ENCODE measurements around the gene APOBEC3A. TPM values are rescaled to one million over a fixed set of nuclear protein-coding genes. Genes with fewer than 3 reads are reported as not detected.
"Not testable (repeated sequence)": the region's sequence is repeated elsewhere in the genome, so short reads cannot be mapped to it uniquely, and the experiment has no call there.

The APOBEC3A gene
- total RNA-seq, 1 donor from 2014 or later = not detected

- POLR2A ChIA-PET = interaction anchor here (2.0 kb wide), 1 partner anchor 29 kb away, joined by 13 read pairs; no protein-coding TSS in a partner anchor
These were observed 17.4 kb downstream of the APOBEC3A start for GRCh38 chr22:38974826-38975175.

GRCh38 chr22:38977289-38977688 lies 19.9 kb downstream of the APOBEC3A start:
- POLR2A ChIA-PET; H3K27me3 Mint-ChIP-seq; H3K36me3 Mint-ChIP-seq (ENCODE audit: low read depth); DNase-seq; intact Hi-C loops (cut with micrococcal nuclease); H3K9me3 Mint-ChIP-seq; ATAC-seq (ENCODE audit: low read depth); H3K4me3 Mint-ChIP-seq; H3K27ac Mint-ChIP-seq; CTCF ChIA-PET: not testable (repeated sequence)
- H3K4me1 Mint-ChIP-seq = peaks cover 15% of the 10 kb centered on the region

More at GRCh38 chr22:38974826-38975175, 17.4 kb downstream of the APOBEC3A start:
- H3K36me3 Mint-ChIP-seq (ENCODE audit: low read depth) = no peaks in the 10 kb centered on the region
- ATAC-seq (ENCODE audit: low read depth) (no peak), DNase-seq (no peak)
- peaks cover 2% of the 10 kb centered on the region for H3K4me1 Mint-ChIP-seq
- intact Hi-C loops (cut with micrococcal nuclease) = loop anchor here (5.0 kb wide), 1 partner anchor 48 kb away; no protein-coding TSS in a partner anchor
- no peak for TF ChIP-seq CTCF (IDR thresholded peaks at IDR 0.05)
- no peaks in the 10 kb centered on the region for H3K9me3 Mint-ChIP-seq
- CTCF ChIA-PET = interaction anchor here (1.5 to 3.1 kb wide), 3 partner anchors 28 to 336 kb away, joined by 4 to 28 read pairs (median 8); no protein-coding TSS in a partner anchor
- H3K27ac Mint-ChIP-seq = no peak overlapping the region
- peaks cover 6% of the 10 kb centered on the region for H3K27me3 Mint-ChIP-seq
- no peak overlapping the region for H3K4me3 Mint-ChIP-seq

- POLR2A ChIA-PET = interaction anchor here (0.6 to 0.9 kb wide), 3 partner anchors 20 to 338 kb away, joined by 3 to 6 read pairs (median 4); no protein-coding TSS in a partner anchor
- not testable (repeated sequence) for H3K4me3 Mint-ChIP-seq
These were observed 23.2 kb downstream of the APOBEC3A start for GRCh38 chr22:38980587-38980986.

GRCh38 chr22:38981005-38981991 lies 23.9 kb downstream of the APOBEC3A start:
- no peaks in the 10 kb centered on the region for H3K36me3 Mint-ChIP-seq (ENCODE audit: low read depth)
- DNase-seq = no peak
- peak overlapping the region; percentile 88 for H3K4me3 Mint-ChIP-seq
- peak; percentile 5 for ATAC-seq (ENCODE audit: low read depth)
- intact Hi-C loops (cut with micrococcal nuclease) = no loop called here
- TF ChIP-seq CTCF (IDR thresholded peaks at IDR 0.05) = no peak
- peaks cover 3% of the 10 kb centered on the region for H3K9me3 Mint-ChIP-seq
- peaks cover 50% of the 10 kb centered on the region for H3K4me1 Mint-ChIP-seq
- ChIA-PET POLR2A (interaction anchor here (0.6 to 1.4 kb wide), 6 partner anchors 40 to 338 kb away, joined by 3 to 5 read pairs (median 4); partner anchors contain the start of genes CBX7 and RPL3), CTCF (interaction anchor here (1.0 to 3.8 kb wide), 6 partner anchors 8 to 137 kb away, joined by 3 to 28 read pairs (median 6); no protein-coding TSS in a partner anchor)
- H3K27me3 Mint-ChIP-seq = no peaks in the 10 kb centered on the region
- peak overlapping the region; percentile 82 for H3K27ac Mint-ChIP-seq

More at GRCh38 chr22:38980587-38980986, 23.2 kb downstream of the APOBEC3A start:
- H3K27ac Mint-ChIP-seq; H3K9me3 Mint-ChIP-seq; ATAC-seq (ENCODE audit: low read depth); H3K36me3 Mint-ChIP-seq (ENCODE audit: low read depth); intact Hi-C loops (cut with micrococcal nuclease); H3K27me3 Mint-ChIP-seq; DNase-seq: not testable (repeated sequence)
- peaks cover 44% of the 10 kb centered on the region for H3K4me1 Mint-ChIP-seq
- CTCF ChIA-PET = interaction anchor here (3.8 kb wide), 1 partner anchor 24 kb away, joined by 28 read pairs; no protein-coding TSS in a partner anchor

GRCh38 chr22:38981992-38982927 lies 24.9 kb downstream of the APOBEC3A start, which contains the start of gene APOBEC3B:
Gene APOBEC3B, plus strand, starts transcription at chr22:38982347. Its CDS starts 107 bp downstream, at chr22:38982454.
- peaks cover 52% of the 10 kb centered on the region for H3K4me1 Mint-ChIP-seq
- TF ChIP-seq CTCF (IDR thresholded peaks at IDR 0.05) = no peak
- H3K4me3 Mint-ChIP-seq = peak within 1 kb of the TSS; percentile 88
- ATAC-seq (ENCODE audit: low read depth) = peak; percentile 82
- H3K27me3 Mint-ChIP-seq = no peaks in the 10 kb centered on the region
- intact Hi-C loops (cut with micrococcal nuclease) = no loop called here
- ChIA-PET POLR2A (interaction anchor here (0.6 to 1.4 kb wide), 5 partner anchors 41 to 1062 kb away, joined by 3 to 5 read pairs (median 4); partner anchors contain the start of genes CBX7 and RPL3), CTCF (interaction anchor here (1.0 to 3.8 kb wide), 6 partner anchors 9 to 136 kb away, joined by 3 to 28 read pairs (median 6); no protein-coding TSS in a partner anchor)
- DNase-seq = peak; percentile 65
- peak within 1 kb of the TSS; percentile 82 for H3K27ac Mint-ChIP-seq
- no peaks in the 10 kb centered on the region for H3K36me3 Mint-ChIP-seq (ENCODE audit: low read depth)
- peaks cover 3% of the 10 kb centered on the region for H3K9me3 Mint-ChIP-seq

Data from activated B cell treated with CpG ODN at 0.5 μM for 24 hours (primary cell).